K562 (cell line): ENCODE results near the gene MRPL27. TPM values are rescaled to one million over a fixed set of nuclear protein-coding genes. Genes with fewer than 3 reads are reported as not detected.

Experiments used
- ATAC-seq: fragments of 200-7000 bp; cut with Tn5 transposase; 3 replicates; pipeline ENCODE4 v1.9.1; 2020; ENCODE audit warnings: moderate library complexity
- BruUV-seq: library from RNA; stranded (reverse); fragments of 400-500 nt; replicated peaks from 2 replicates; lab custom pipeline; 2021; lab: Mats Ljungman, UMichigan
- CTCF ChIA-PET: fragments of 300-600 bp; formaldehyde crosslinking; extraction: SDS; loops from one replicate; lab custom pipeline; 2021; ENCODE audit warnings: low intra/inter-chr PET ratio; lab: Yijun Ruan, JAX
- POLR2A ChIA-PET: fragments of 300-600, 350-650 bp; sonication (Branson Sonifier 250); formaldehyde crosslinking; extraction: SDS; loops from one replicate; lab custom pipeline; 2021; ENCODE audit warnings: antibody characterized with exemption, inconsistent platforms; lab: Yijun Ruan, JAX
- DNase-seq, 4 experiments: peaks; one replicate each; pipeline versions ENCODE4 v3.0.0 to v3.0.0-alpha.2; 2011 to 2018; ENCODE audit warnings: low spot score in 3 of 4, mixed read lengths in 3 of 4; ENCODE audit errors: extremely low read depth in 1 of 4
- FAIRE-seq: peaks from 2 replicates; lab custom pipeline; 2011; peaks lifted over from hg19 to GRCh38; lab: Jason Lieb, UNC
- H2AFZ ChIP-seq: 2 replicates; pipeline ENCODE4 v1.6.0; 2011; ENCODE audit warnings: low read depth, low read length, control low read depth, inconsistent platforms
- H3K27ac ChIP-seq: fragments of 200-600 bp; 3 replicates; pipeline ENCODE4 v1.8.0; 2011; ENCODE audit warnings: low read depth, mild to moderate bottlenecking, control low read depth, inconsistent platforms, low read length, moderate library complexity, mixed read lengths; ENCODE audit errors: extremely low read depth
- H3K27me3 ChIP-seq, 2 experiments: fragments of 300-600 bp in 1 of 2; 2 replicates in 1 of 2; 3 replicates in 1 of 2; pipeline versions ENCODE4 v1.6.0 to v1.8.0; 2011; ENCODE audit warnings: inconsistent platforms in 2 of 2, low read length in 2 of 2, mild to moderate bottlenecking in 1 of 2, mixed read lengths in 1 of 2, moderate library complexity in 1 of 2; ENCODE audit not compliant: control insufficient read depth in 2 of 2, insufficient read depth in 2 of 2
- H3K36me3 ChIP-seq: fragments of 300-600 bp; 3 replicates; pipeline ENCODE4 v1.8.0; 2011; ENCODE audit warnings: mild to moderate bottlenecking, low read length, inconsistent platforms; ENCODE audit not compliant: control insufficient read depth, insufficient read depth
- H3K4me1 ChIP-seq, 2 experiments: fragments of 200-600 bp in 1 of 2; replicated peaks in 1 of 2; 2 replicates in 1 of 2; 3 replicates in 1 of 2; pipeline versions ENCODE4 v1.5.1 to v1.8.0; 2011; ENCODE audit warnings: inconsistent platforms in 2 of 2, low read length in 2 of 2, mild to moderate bottlenecking in 1 of 2, mixed read lengths in 1 of 2, moderate library complexity in 1 of 2; ENCODE audit not compliant: control insufficient read depth in 2 of 2, insufficient read depth in 2 of 2
- H3K4me2 ChIP-seq: 2 replicates; pipeline ENCODE4 v1.6.1; 2011; ENCODE audit warnings: low read length, control low read depth, inconsistent platforms, mixed read lengths; ENCODE audit not compliant: insufficient read depth
- H3K4me3 ChIP-seq: fragments of 200-600 bp; sonication (generic), shearing (Covaris generic); 2 replicates; pipeline ENCODE4 v1.5.1; 2016; ENCODE audit warnings: control low read depth, inconsistent platforms
- H3K79me2 ChIP-seq: fragments of 200-600 bp; 3 replicates; pipeline ENCODE4 v1.8.0; 2011; ENCODE audit warnings: low read length, inconsistent platforms; ENCODE audit not compliant: control insufficient read depth, insufficient read depth
- H3K9ac ChIP-seq, 2 experiments: 2 replicates each; pipeline versions ENCODE4 v1.6.0 to v1.6.1; 2011; ENCODE audit warnings: low read depth in 2 of 2, low read length in 2 of 2, control low read depth in 1 of 2, inconsistent platforms in 1 of 2, mild to moderate bottlenecking in 1 of 2, mixed read lengths in 1 of 2; ENCODE audit not compliant: insufficient read depth in 1 of 2
- H3K9me1 ChIP-seq: one replicate; pipeline ENCODE4 v1.6.0; 2011; ENCODE audit warnings: inconsistent platforms, mild to moderate bottlenecking, low read length, moderate library complexity; ENCODE audit not compliant: control insufficient read depth, insufficient read depth
- H3K9me3 ChIP-seq: replicated peaks from 2 replicates; pipeline ENCODE4 v1.5.1; 2011; ENCODE audit warnings: low read depth, low read length, inconsistent platforms; ENCODE audit not compliant: control insufficient read depth, insufficient read depth
- H4K20me1 ChIP-seq: replicated peaks from 2 replicates; pipeline ENCODE4 v1.6.1; 2011; ENCODE audit warnings: low read length, inconsistent platforms, mixed read lengths; ENCODE audit not compliant: control insufficient read depth, insufficient read depth
- CHD7 ChIP-seq: fragments of 200-600 bp; sonication (generic); IDR thresholded peaks from one replicate; pipeline ENCODE4 v1.6.1; 2012; ENCODE audit warnings: mild to moderate bottlenecking, low read depth, low read length, inconsistent platforms
- U2AF2 ChIP-seq: fragments of 200-400 bp; formaldehyde crosslinking; optimal IDR thresholded peaks from 2 replicates; pipeline ENCODE3; 2017; ENCODE audit warnings: low read depth, mild to moderate bottlenecking, low read length
- ZNF589 ChIP-seq: fragments of 200-800 bp; sonication (Bioruptor generic); IDR thresholded peaks from 2 replicates; pipeline ENCODE4 v1.6.1; 2016; ENCODE audit warnings: low read depth, missing genetic modification characterization, missing compliant biosample characterization
- WGBS: fragments of 100-300 bp; shearing (Covaris generic); methylation state at CpG from one replicate; pipeline ENCODE4 v1.1.6; 2016; ENCODE audit warnings: low coverage, mixed read lengths; ENCODE audit not compliant: insufficient coverage; ENCODE audit errors: missing lambda C conversion rate; 5-methylcytosine and 5-hydroxymethylcytosine counted together
- in situ Hi-C: fragments of 300-500 bp; cut with MboI; formaldehyde crosslinking; loops from 4 replicates; pipeline ENCODE4 v1.15.0; 2018; ENCODE audit warnings: inconsistent platforms, mixed read lengths
- intact Hi-C: fragments of 100-400 bp; cut with micrococcal nuclease; formaldehyde crosslinking; loops from 2 replicates; pipeline ENCODE4 v1.14.2; 2022
- polyA plus RNA-seq, 8 experiments: library from polyadenylated mRNA; depleted of rRNA in 4 of 8; stranded (reverse) in 5 of 8; unstranded in 3 of 8; fragments of >200 nt; fragmentation: Nextera tagmentation in 2 of 8; fragmentation: Illumina TruSeq in 1 of 8; extraction: Ambion mirVana in 2 of 8; extraction: Trizol in 1 of 8; gene quantifications; 2 replicates each; pipeline versions ENCODE4 v1.2.1 to v1.2.3, GENCODE V29; 2011 to 2014; ENCODE audit warnings: inconsistent platforms in 1 of 8, missing spikeins in 1 of 8
- total RNA-seq, 7 experiments: library from RNA; depleted of rRNA in 6 of 7; stranded (reverse); fragments of >200 nt in 6 of 7; fragmentation: Illumina TruSeq in 2 of 7; extraction: Trizol in 2 of 7; gene quantifications; 2 replicates each; pipeline versions ENCODE4 v1.2.1 to v1.2.3, GENCODE V29; 2011 to 2021; ENCODE audit warnings: low replicate concordance in 1 of 7

MRPL27 gene
- total and polyA plus RNA-seq, 9 of the 15 experiments (the other 6 are each of a cell fraction or from before 2014, with no cell fraction given), result 96.3 to 401 (median 142) TPM

- BruUV-seq, result no TSS peak
- H3K27me3 ChIP-seq, result no peaks in the 10 kb centered on the region
- H3K79me2 ChIP-seq, result peaks cover 40% of the 10 kb centered on the region
- H3K9me3 ChIP-seq, result no peaks in the 10 kb centered on the region; the same call in 1 of the 2 replicates
- no peak overlapping the region for H3K4me3 ChIP-seq
- no peak overlapping the region for H3K4me2 ChIP-seq
- no peak for TF ChIP-seq CHD7
- no peak for TF ChIP-seq U2AF2
- TF ChIP-seq ZNF589 (CRISPR knock-in tag), result no peak
- FAIRE-seq (no peak), ATAC-seq (no peak), DNase-seq (no peak)
- WGBS, result 96% methylated on average over 5 of the region's 5 CpGs
- in situ Hi-C loops, result no loop called here
- no peak overlapping the region for H3K27ac ChIP-seq
- H3K36me3 ChIP-seq, result peaks cover 71% of the 10 kb centered on the region
- 0 out of 2 replicates have a peak, but pooled peaks cover 4% of the 10 kb centered on the region for H4K20me1 ChIP-seq
- no peak overlapping the region for H2AFZ ChIP-seq
- POLR2A ChIA-PET, result interaction anchor here (0.6 to 2.5 kb wide), 4 partner anchors 8 to 309 kb away, joined by 3 to 22 read pairs (median 4); no protein-coding TSS in a partner anchor
- H3K4me1 ChIP-seq, result peaks cover 5 to 8% of the 10 kb centered on the region in 2 experiments; a peak in 4 of 5 replicates
- no peak overlapping the region for H3K9ac ChIP-seq
- H3K9me1 ChIP-seq, result no peaks in the 10 kb centered on the region
- CTCF ChIA-PET, result no interaction called here
- intact Hi-C loops, result no loop called here
These were observed 2.9 kb downstream of the MRPL27 start for GRCh38 chr17:50370052-50370451.
